Fibroblast of lung (primary cell): ENCODE measurements around the gene SPTB. TPM values are rescaled to one million over a fixed set of nuclear protein-coding genes. Genes with fewer than 3 reads are reported as not detected.

ENCODE experiments used
- DNase-seq, 2 donors: peaks; one replicate each; pipeline versions ENCODE4 v3.0.0 to v3.0.0-alpha.2; 2010; ENCODE audit warnings: low read depth in 2 of 2
- H2AFZ ChIP-seq: 2 replicates; pipeline ENCODE4 v1.5.1; 2012; ENCODE audit warnings: low read length, control low read depth, inconsistent platforms
- H3K27ac ChIP-seq: 2 replicates; pipeline ENCODE4 v1.5.1; 2011; ENCODE audit warnings: low read length, control low read depth; ENCODE audit not compliant: insufficient read depth
- H3K27me3 ChIP-seq: 2 replicates; pipeline ENCODE4 v1.5.1; 2011; ENCODE audit warnings: mild to moderate bottlenecking, low read length; ENCODE audit not compliant: control insufficient read depth, insufficient read depth
- H3K36me3 ChIP-seq: 2 replicates; pipeline ENCODE4 v1.5.1; 2011; ENCODE audit warnings: low read length; ENCODE audit not compliant: control insufficient read depth, insufficient read depth
- H3K4me1 ChIP-seq: 2 replicates; pipeline ENCODE4 v1.5.1; 2011; ENCODE audit warnings: low read length; ENCODE audit not compliant: control insufficient read depth, insufficient read depth; ENCODE audit errors: extremely low read depth
- H3K4me2 ChIP-seq: 2 replicates; pipeline ENCODE4 v1.5.1; 2011; ENCODE audit warnings: low read length, control low read depth; ENCODE audit not compliant: insufficient read depth; ENCODE audit errors: extremely low read depth
- H3K4me3 ChIP-seq, 4 experiments: fragments of 200-600 bp in 1 of 4; sonication (generic) in 1 of 4; replicated peaks in 1 of 4; 2 replicates each; pipeline ENCODE4 v1.5.1; 2011 to 2016; ENCODE audit warnings: low read length in 4 of 4, low read depth in 3 of 4, mild to moderate bottlenecking in 3 of 4, control low read depth in 2 of 4, inconsistent platforms in 1 of 4, mixed read lengths in 1 of 4; ENCODE audit not compliant: insufficient read depth in 1 of 4; ENCODE audit errors: control extremely low read depth in 1 of 4
- H3K79me2 ChIP-seq: 2 replicates; pipeline ENCODE4 v1.5.1; 2012; ENCODE audit warnings: mild to moderate bottlenecking, low read length, inconsistent platforms; ENCODE audit not compliant: control insufficient read depth, insufficient read depth
- H3K9ac ChIP-seq: 2 replicates; pipeline ENCODE4 v1.5.1; 2011; ENCODE audit warnings: mild to moderate bottlenecking, low read length, control low read depth; ENCODE audit not compliant: insufficient read depth
- H3K9me3 ChIP-seq: 2 replicates; pipeline ENCODE4 v1.5.1; 2012; ENCODE audit warnings: low read depth, low read length; ENCODE audit not compliant: control insufficient read depth, insufficient read depth
- H4K20me1 ChIP-seq: 2 replicates; pipeline ENCODE4 v1.5.1; 2011; ENCODE audit warnings: low read length; ENCODE audit not compliant: control insufficient read depth, insufficient read depth; ENCODE audit errors: extremely low read depth
- CTCF ChIP-seq, 2 donors: IDR thresholded peaks in 1 of 2; conservative IDR thresholded peaks in 1 of 2; 1 replicate in 1 of 2; 2 replicates in 1 of 2; pipeline ENCODE4 v1.5.1; 2011 to 2012; ENCODE audit warnings: low read length in 2 of 2, control low read depth in 1 of 2, inconsistent platforms in 1 of 2, low read depth in 1 of 2, mild to moderate bottlenecking in 1 of 2
- EZH2 ChIP-seq: IDR thresholded peaks from 2 replicates; pipeline ENCODE4 v1.5.1; 2012; ENCODE audit warnings: low read length, control low read depth, mild to moderate bottlenecking; ENCODE audit errors: missing control alignments
- polyA plus RNA-seq, 2 donors: library from polyadenylated mRNA; depleted of rRNA in 1 of 2; stranded (reverse) in 1 of 2; unstranded in 1 of 2; fragments of >200 nt; gene quantifications; 2 replicates each; pipeline ENCODE4 v1.2.1, GENCODE V29; 2011 to 2012; ENCODE audit warnings: missing spikeins in 1 of 2
- total RNA-seq: library from RNA; depleted of rRNA; stranded (reverse); fragments of >200 nt; gene quantifications from 2 replicates; pipeline ENCODE4 v1.2.1, GENCODE V29; 2014

Gene SPTB
- total and polyA plus RNA-seq, 2 donors (not counting 1 experiment from before 2014, with no cell fraction given): not detected

DNA sequence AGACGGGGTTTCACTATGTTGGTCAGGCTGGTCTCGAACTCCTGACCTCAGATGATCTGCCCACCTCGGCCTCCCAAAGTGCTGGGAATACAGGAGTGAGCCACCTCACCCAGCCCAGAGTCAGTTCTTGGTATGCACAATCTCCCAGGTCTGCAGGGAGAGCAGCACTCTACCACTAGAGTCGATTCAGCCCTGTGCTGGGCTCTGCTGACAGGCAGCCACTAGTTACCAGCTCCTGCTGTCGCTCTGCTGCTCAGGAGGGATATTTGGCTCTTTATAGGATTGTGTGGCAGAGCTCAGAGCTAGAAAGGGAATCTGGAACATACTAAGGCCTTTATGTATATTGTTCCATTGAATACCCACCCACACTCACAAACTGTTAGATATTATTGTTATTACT lies 44.3 kb downstream of the SPTB start:
- Histone ChIP-seq H4K20me1 (no peaks in the 10 kb centered on the region), H3K9ac (no peak overlapping the region), H3K4me2 (no peak overlapping the region), H2AFZ (no peak overlapping the region), H3K27ac (no peak overlapping the region), H3K4me1 (no peaks in the 10 kb centered on the region), H3K79me2 (no peaks in the 10 kb centered on the region), H3K4me3 (no peak overlapping the region), H3K27me3 (peaks cover 4% of the 10 kb centered on the region), H3K36me3 (no peaks in the 10 kb centered on the region), H3K9me3 (no peaks in the 10 kb centered on the region)
- no peak for DNase-seq
- TF ChIP-seq EZH2 (no peak), CTCF (conservative IDR thresholded peaks at IDR 0.05 in 1 of 2, IDR thresholded peaks at IDR 0.05 in 1 of 2; ENCODE audit: low read depth in 1 of 2, low read length in 2 of 2) (no peak)

DNA sequence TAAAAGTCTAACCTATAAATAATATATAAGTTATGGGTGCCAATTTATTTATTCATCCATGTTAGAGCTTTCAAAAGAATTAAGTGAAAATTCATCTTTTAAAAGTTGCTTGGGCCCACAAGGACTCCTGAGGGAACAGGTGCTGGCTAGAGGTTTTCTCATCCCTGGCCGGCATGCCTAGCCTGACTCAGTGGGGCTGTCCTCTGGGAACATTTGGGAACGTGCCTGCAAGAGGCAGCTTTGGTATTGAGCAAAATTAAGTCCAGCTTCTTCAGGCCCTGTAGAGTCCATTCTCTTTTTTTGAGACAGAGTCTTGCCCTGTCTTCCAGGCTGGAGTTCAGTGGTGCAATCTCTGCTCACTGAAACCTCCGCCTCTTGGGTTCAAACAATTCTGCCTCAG lies 44.7 kb downstream of the SPTB start:
- Histone ChIP-seq H3K27ac (no peak overlapping the region), H3K27me3 (peaks cover 1% of the 10 kb centered on the region), H3K4me1 (no peaks in the 10 kb centered on the region), H3K9ac (no peak overlapping the region), H2AFZ (no peak overlapping the region), H3K4me3 (no peak overlapping the region), H3K36me3 (no peaks in the 10 kb centered on the region), H3K9me3 (no peaks in the 10 kb centered on the region), H3K4me2 (no peak overlapping the region), H4K20me1 (no peaks in the 10 kb centered on the region), H3K79me2 (no peaks in the 10 kb centered on the region)
- no peak for TF ChIP-seq EZH2
- no peak for TF ChIP-seq CTCF (conservative IDR thresholded peaks at IDR 0.05 in 1 of 2, IDR thresholded peaks at IDR 0.05 in 1 of 2; ENCODE audit: low read depth in 1 of 2, low read length in 2 of 2)
- no peak for DNase-seq

- H3K79me2 ChIP-seq: no peaks in the 10 kb centered on the region
- no peak overlapping the region for H3K27ac ChIP-seq
- DNase-seq: no peak
- no peaks in the 10 kb centered on the region for H3K4me1 ChIP-seq
- no peaks in the 10 kb centered on the region for H4K20me1 ChIP-seq
- TF ChIP-seq EZH2: no peak
- TF ChIP-seq CTCF (conservative IDR thresholded peaks at IDR 0.05 in 1 of 2, IDR thresholded peaks at IDR 0.05 in 1 of 2; ENCODE audit: low read depth in 1 of 2, low read length in 2 of 2): no peak
- H3K9me3 ChIP-seq: no peaks in the 10 kb centered on the region
- no peak overlapping the region for H3K9ac ChIP-seq
- no peak overlapping the region for H3K4me2 ChIP-seq
- no peak overlapping the region for H3K4me3 ChIP-seq
- H2AFZ ChIP-seq: no peak overlapping the region
- no peaks in the 10 kb centered on the region for H3K36me3 ChIP-seq
- peaks cover 8% of the 10 kb centered on the region for H3K27me3 ChIP-seq
These were observed 48.3 kb downstream of the SPTB start for GRCh38 chr14:64831419-64831818.
